Neural progenitor cell (in vitro differentiated cells): ENCODE results near the gene GJA3.

Source experiments
- EZH2 ChIP-seq: fragments of 200-600 bp; sonication (generic); IDR thresholded peaks from 2 replicates; pipeline ENCODE4 v1.6.1; 2017; ENCODE audit warnings: antibody characterized with exemption, mild to moderate bottlenecking, moderate library complexity
- EZH2phosphoT487 ChIP-seq: fragments of 200-600 bp; sonication (generic); IDR thresholded peaks from 2 replicates; pipeline ENCODE4 v1.6.1; 2017; ENCODE audit warnings: antibody characterized with exemption
- TF ChIP-seq, protein P1 (sequence below): fragments of 200-600 bp; sonication (generic); IDR thresholded peaks from 2 replicates; pipeline ENCODE4 v1.5.1; 2017; ENCODE audit warnings: antibody characterized with exemption, mild to moderate bottlenecking

DNA sequence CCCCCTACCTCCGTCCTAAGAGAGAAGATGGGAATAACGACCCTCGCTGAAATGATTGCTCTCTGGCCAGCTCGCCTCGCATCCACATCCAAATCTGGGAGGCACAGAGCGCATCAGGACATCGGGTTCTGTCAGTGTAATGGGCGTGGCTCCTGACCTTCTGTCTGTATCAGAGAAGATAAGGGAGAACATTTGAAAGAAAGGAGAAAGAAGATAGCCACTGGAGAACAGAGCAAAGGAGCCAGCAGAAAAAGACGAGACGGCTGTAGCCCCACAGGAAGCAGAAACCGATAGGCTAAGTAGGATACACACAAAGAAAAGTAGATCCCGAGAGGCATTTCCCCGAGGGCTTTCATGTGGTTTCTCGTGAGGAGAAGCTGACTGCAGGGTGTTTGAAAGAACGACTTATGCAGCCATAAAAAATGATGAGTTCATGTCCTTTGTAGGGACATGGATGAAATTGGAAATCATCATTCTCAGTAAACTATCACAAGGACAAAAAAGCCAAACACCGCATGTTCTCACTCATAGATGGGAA lies 45.9 kb upstream of the GJA3 start:
- TF ChIP-seq, protein P1, sequence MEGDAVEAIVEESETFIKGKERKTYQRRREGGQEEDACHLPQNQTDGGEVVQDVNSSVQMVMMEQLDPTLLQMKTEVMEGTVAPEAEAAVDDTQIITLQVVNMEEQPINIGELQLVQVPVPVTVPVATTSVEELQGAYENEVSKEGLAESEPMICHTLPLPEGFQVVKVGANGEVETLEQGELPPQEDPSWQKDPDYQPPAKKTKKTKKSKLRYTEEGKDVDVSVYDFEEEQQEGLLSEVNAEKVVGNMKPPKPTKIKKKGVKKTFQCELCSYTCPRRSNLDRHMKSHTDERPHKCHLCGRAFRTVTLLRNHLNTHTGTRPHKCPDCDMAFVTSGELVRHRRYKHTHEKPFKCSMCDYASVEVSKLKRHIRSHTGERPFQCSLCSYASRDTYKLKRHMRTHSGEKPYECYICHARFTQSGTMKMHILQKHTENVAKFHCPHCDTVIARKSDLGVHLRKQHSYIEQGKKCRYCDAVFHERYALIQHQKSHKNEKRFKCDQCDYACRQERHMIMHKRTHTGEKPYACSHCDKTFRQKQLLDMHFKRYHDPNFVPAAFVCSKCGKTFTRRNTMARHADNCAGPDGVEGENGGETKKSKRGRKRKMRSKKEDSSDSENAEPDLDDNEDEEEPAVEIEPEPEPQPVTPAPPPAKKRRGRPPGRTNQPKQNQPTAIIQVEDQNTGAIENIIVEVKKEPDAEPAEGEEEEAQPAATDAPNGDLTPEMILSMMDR = no peak
- TF ChIP-seq EZH2phosphoT487 = no peak
- no peak for TF ChIP-seq EZH2
